ENCODE data around the gene SPATA3. TPM values are rescaled to one million over a fixed set of nuclear protein-coding genes. Genes with fewer than 3 reads are reported as not detected.

The SPATA3 gene
- total and polyA plus RNA-seq, 2 of the 13 experiments (the other 11 are each of a cell fraction or from before 2014, with no cell fraction given): not detected

GRCh38 chr2:231033147-231034132, 37.5 kb downstream of the SPATA3 start (continued):
- no peak for TF ChIP-seq REST (IDR thresholded peaks at IDR 0.05; ENCODE audit: borderline replicate concordance in 1 of 2, low read depth in 1 of 2, low read length in 2 of 2)
- peak; percentile 81; the same call in 1 of the 2 replicates for TF ChIP-seq ZNF512 (CRISPR knock-in tag; IDR thresholded peaks at IDR 0.05)
- TF ChIP-seq RXRB (CRISPR knock-in tag; IDR thresholded peaks at IDR 0.05; ENCODE audit: borderline replicate concordance): no peak
- 0 out of 2 replicates have a peak, but pooled peaks have one; percentile 39 for TF ChIP-seq ZBTB42 (CRISPR knock-in tag; IDR thresholded peaks at IDR 0.05)
- TF ChIP-seq ZNF691 (CRISPR knock-in tag; IDR thresholded peaks at IDR 0.05; ENCODE audit: borderline replicate concordance, low read depth): no peak
- TF ChIP-seq PCBP2 (optimal IDR thresholded peaks at IDR 0.05; ENCODE audit: low read depth, low read length, poor library complexity, severe bottlenecking): peak; percentile 79
- no peak for TF ChIP-seq ARID2 (CRISPR knock-in tag; IDR thresholded peaks at IDR 0.05; ENCODE audit: borderline replicate concordance)
- TF ChIP-seq ATF6 (CRISPR knock-in tag; conservative IDR thresholded peaks at IDR 0.05): 0 out of 2 replicates have a peak, but pooled peaks have one; percentile 64
- TF ChIP-seq ARNT2 (CRISPR knock-in tag; IDR thresholded peaks at IDR 0.05; ENCODE audit: low read depth): no peak
- peak; percentile 15; the same call in 1 of the 2 replicates for TF ChIP-seq YEATS4 (CRISPR knock-in tag; IDR thresholded peaks at IDR 0.05; ENCODE audit: borderline replicate concordance)
- 0 out of 2 replicates have a peak, but pooled peaks have one; percentile 14 for TF ChIP-seq POGK (CRISPR knock-in tag; conservative IDR thresholded peaks at IDR 0.05)
- no peak for TF ChIP-seq ZNF567 (CRISPR knock-in tag; IDR thresholded peaks at IDR 0.05; ENCODE audit: borderline replicate concordance)
- TF ChIP-seq MEIS2 (CRISPR knock-in tag; IDR thresholded peaks at IDR 0.05): no peak
- TF ChIP-seq ZNF292 (CRISPR knock-in tag; IDR thresholded peaks at IDR 0.05; ENCODE audit: borderline replicate concordance, low read depth): peak; percentile 65
- TF ChIP-seq SALL1 (CRISPR knock-in tag; IDR thresholded peaks at IDR 0.05): peak; percentile 59; the same call in 1 of the 2 replicates
